SK-MEL-5 (cell line): ENCODE data around the gene EN1. TPM values are rescaled to one million over a fixed set of nuclear protein-coding genes. Genes with fewer than 3 reads are reported as not detected.
A peak's percentile ranks its signal among the peaks of the same experiment; 100 is the strongest.

Experiments
- DNase-seq: peaks from one replicate; pipeline ENCODE4 v3.0.0-alpha.2; 2016; ENCODE audit warnings: low read depth, low spot score
- in situ Hi-C: cut with HindIII; loops from 2 replicates; pipeline ENCODE4 v1.10.0; 2016; ENCODE audit warnings: low sequenced_read_pairs, high pct_unique_total_duplicates, low pct_unique_long_range_greater_than_20kb
- total RNA-seq: library from RNA; depleted of rRNA; stranded (reverse); fragments of >200 nt; shearing (Covaris generic); gene quantifications from 2 replicates; pipeline ENCODE4 v1.2.3, GENCODE V29; 2014

Gene EN1
- total RNA-seq, 1 experiment from 2014 or later = 0.21 TPM

DNA sequence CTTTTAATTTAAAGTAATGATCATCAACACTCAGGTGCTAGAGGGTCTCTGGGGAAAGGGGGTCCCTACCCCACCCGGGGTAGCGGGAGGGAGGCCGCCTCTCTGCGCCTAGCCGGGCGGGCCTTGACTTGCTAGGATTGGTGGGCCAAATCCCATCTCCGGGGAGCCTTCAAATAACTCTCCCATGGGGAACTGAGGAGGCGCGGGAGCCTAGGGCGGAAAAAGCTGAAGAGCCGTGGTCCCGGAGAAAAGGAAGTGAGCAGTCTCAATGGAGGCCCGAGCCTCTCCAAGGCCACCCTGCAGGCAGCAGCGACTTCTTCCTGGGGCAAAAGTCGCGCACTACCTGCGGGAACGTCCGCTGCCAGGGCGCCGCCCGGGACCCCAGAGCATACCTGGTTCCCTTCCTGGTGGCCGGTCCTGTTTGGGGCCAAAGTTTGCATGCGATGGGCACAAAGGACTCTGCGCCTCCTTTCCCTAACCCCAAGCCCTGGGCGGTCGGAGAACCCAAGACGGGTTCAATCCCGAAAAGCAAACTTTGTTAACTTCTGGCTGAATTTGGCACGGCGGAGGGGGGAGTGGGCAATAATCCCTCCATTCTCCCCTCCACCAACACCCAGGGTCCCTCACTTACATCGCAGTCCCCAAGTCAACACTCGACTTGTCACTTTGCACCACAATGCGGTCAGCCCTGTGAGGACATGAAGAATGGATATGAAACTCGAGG, 13.6 kb downstream of the EN1 start:
- no peak for DNase-seq
- in situ Hi-C loops = no loop called here

DNA sequence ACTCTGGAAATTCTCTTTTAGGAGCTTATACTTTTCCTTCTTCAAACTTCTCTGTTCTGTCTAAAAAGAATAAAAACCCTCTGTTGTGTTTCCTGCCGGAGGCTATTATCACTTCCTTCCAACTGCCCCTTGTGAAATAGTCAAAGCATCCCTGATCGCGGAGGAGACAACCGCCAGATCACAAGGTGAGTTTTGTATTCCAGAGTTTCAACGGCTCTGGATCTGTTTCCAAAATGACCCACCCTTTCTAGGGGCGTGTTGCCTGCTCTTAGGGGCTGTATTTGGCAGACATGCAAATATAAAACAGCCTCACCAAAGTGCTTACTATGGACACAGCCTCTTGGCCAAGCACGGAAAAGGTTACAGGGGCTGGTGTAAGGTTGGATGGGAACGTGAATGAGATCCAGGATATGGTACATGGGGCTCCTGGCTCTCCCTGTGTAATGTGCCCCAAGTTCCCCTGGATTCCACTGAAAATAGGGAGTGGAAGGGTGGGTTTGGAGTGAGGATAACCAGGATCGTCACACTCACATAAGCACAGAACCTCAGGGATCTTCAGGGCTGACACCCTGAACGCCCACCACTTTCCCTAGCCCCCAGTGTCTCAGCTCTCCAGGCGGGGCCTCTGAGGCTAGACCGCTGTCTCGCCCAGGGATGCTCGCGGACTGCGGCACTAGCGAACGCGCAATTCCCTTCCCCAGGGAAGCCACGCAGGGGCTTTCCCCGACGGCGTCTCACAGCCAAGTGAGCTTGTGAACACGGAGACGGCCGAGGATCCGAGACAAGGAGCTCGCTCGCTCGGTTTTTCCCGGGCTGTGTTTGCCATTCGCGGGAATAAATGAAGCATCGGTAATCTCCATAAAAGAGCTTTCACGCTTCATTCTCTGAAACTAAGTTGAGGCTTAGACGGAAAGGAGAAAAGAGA, 14.4 kb downstream of the EN1 start:
- peak; percentile 62 for DNase-seq
- in situ Hi-C loops = no loop called here

DNA sequence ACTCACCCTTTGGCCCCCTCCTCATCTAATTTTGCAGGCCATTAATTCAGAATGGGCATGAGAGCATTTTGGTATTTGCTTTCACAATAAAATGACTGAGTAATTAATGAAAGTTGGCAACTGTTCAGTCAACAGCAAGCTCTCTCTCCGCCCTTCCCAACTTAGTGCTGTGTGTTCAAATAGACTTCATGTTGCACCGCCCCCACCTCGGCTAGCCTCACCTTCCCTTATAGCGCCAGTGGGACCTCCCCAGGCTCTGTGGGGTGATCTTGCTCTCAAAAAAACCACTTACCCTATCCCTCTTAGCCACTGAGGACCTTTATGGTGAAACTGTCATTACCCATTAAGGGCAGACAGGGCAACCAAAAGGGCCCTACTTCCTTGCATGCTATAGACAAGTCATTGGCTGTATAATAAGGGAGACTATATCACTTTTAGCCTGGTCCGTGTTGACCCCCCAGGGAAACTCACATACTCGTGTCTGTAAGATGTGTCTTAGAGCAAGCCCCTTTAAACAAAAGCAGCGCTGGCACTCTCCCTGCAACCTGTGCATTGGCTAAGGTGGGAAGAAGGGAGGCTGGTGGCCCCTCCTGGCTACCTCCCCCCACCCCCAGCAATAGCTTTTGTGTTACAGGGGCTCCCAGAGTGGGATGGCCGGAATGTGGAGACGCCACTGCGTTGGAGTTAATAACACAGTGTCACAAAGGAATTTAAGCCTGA, 15.2 kb downstream of the EN1 start:
- in situ Hi-C loops = no loop called here
- DNase-seq = no peak

DNA sequence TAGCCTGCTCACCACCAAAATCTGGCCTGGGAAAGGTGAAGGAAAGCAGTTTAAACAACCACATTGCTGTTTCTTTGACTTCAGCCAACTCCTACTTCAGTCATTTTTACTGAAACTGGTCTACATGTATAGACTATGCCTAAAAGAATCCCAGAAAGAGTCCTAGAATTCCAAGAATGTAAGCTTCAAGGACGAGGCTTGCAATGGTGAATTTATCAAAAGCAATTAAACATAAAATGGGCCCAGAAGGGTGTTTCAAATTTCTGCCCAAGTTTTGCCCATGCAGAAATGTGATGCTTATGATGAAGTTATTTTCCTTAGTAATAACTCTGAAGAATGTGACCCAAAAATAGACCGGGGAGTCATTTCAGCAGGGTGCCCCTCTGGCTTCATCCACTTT, 16.6 kb downstream of the EN1 start:
- DNase-seq = no peak
- in situ Hi-C loops = no loop called here

DNA sequence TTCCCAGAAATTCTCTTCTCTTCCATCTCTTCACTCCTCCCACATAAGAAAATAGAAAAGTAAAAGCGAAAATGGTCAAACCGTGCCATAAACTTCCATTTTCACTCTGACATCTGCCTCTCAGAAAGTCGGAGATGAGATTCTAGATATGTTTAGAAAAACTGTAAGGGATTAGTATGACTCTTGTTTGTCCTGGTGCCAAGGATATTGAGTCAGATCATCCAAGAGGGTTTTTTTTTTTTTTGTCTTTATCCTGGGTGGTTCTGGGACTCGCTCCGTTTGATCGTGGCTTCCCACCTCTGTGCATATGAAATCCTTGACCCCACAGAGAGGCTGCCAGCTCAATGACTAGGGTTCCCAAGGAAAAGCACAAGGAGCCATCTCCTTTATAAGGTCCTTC, 17.3 kb downstream of the EN1 start:
- in situ Hi-C loops = no loop called here
- DNase-seq = no peak

DNA sequence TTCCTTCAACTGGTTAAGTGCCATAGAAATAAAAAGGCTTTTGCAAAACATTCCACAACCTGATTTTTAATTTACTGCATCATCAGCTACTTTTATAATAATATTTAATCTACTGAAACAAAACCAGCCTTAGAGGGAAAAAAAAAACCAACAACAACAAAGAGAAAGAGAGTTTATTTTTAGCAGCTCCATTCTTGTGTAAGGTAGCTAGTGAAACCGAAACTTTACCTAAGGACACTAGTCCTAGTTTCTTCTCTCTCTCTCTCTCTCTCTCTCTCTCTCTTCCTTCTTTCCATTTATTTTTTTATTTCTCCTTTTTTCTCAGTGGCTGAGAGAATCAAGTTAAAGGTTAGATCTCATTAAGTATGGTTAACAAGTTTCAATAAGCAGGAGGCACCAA, 21.4 kb downstream of the EN1 start:
- in situ Hi-C loops = no loop called here

DNA sequence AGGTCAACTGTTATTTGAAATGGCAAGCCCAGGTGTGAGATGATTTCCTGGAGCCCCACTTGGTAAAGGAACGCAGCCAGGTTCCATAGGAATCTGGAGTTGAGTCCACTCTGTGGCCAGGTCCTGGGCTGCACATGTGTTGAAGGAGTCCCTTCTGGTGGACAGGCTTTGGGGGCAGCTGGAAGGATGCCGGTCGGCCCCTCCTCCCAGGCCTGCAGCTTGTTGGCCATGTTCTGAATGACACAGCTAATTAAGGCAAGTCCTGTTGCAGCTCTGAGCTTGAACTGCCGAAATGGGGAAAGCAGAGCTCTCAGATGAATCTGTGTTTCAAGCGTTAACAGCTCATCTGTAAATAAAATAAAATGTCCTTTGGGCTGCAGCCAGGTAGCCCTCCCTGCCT, 23.8 kb downstream of the EN1 start:
- DNase-seq = no peak
- in situ Hi-C loops = no loop called here

More for the DNA sequence above, 21.4 kb downstream of the EN1 start:
- DNase-seq = no peak

DNA sequence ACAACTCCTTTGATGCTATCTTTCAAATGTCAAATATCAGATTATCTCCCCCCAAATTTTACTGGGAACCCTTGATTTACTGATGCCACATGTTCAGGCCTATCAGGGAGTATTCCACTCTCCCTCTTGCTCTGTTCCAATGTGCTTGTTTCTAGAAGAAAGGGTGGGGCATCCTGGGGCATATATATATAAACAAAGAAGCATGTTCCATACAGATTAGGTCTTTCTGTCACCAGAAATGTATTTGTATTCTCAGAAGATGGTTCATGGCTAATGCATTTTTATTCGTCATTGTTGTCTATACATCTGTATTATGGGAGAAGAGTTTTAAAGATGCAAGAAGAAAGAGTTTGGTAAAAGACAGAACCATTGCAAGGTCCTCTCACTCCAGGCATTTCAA, 24.9 kb downstream of the EN1 start:
- in situ Hi-C loops = no loop called here

DNA sequence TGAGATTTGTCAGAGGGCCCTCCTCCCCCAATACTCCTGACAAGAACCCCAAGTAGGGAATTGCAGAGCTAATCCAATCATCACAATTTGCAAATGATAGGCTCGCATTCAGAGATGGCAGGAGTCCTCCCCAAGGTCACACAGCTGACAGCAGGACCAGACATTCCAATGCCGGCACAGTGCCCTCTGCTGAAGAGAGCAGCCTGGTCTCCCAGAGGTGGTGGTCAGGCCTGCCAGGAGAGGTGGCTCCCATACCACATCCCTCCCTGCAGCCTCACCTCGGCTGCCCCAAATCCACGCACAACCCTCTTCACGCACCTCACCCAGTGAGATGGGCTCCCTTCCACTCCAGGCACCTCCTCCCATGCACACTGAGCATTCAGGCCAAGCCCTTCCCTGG, 25.4 kb downstream of the EN1 start:
- in situ Hi-C loops = no loop called here

More for the DNA sequence above, 24.9 kb downstream of the EN1 start:
- no peak for DNase-seq

DNA sequence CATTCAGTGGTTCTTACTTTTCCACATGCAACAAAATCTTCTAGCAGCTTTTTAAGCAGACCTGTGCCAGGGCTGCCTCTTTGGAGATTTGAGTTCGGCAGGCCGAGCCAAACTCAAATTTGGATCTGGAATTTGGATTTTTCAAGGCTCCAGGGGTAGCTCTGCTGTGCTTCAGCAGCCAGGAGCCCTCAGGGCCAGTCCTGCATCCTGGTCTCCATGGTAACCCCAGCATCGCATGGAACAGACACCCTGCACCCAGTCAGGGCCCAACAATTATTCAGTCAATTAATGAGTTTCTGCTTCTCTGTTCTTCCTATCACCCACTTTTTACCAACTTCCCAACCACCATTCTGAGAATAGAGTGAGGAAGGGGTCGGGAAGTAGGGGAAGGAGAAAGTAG, 30.0 kb downstream of the EN1 start:
- no peak for DNase-seq
- in situ Hi-C loops = no loop called here

More for the DNA sequence above, 25.4 kb downstream of the EN1 start:
- DNase-seq = no peak

DNA sequence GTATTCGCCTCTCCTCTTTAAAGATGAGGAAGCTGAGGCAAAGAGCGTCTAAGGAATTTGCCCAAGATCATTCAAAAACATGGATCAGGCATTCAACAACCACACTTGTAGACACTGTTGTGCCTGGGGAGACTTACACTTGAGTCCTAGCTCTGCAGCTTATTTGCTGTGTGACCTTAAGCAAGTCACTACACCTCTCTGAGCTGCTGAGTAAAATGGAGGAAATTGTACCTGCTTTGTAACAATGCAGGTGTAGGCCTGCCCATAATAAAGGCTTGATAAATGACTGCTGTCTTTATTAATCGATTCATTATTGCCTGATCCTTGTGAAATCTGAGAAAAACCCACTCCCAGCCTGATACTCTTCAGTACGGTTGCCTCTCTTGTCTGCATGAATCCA, 30.8 kb downstream of the EN1 start:
- in situ Hi-C loops = no loop called here
- no peak for DNase-seq

DNA sequence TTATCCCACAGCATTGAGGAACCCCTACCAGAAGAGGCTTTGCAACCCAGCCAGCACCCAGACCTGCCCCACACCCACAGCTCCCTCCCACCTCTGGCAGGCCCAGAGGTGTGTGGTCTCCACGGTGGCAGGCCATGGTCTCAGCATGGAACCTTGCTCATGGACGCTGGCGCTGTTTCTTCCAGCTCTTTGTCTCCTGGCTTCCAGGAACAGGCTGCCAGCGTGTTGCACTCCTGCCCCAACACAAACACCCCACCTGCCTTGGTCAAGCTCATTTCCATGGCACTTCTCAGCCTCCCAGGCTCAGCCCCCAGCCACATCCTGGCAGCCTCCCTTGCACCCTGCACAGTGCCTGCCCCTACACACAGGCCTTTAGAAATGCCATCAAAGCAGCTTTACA, 31.7 kb downstream of the EN1 start:
- no peak for DNase-seq
- in situ Hi-C loops = no loop called here

DNA sequence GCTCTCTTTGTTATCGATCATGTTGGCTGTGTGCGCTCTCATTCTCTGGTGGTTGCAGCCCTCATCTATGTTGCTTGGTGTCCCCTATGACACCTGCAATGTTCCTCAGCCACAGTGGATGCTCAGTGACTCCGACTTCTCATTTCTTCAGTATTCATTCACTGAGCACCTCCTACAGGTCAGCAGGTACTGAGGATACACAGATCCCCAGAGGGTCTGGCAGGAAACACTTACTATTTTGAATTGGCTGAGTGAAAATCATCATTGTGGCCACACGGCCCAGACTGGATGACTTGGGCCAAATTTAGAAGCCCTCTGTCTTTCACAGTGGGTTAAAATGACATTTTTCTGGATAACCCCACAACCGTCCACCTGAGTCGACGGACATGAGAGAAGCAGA, 32.1 kb downstream of the EN1 start:
- DNase-seq = no peak
- in situ Hi-C loops = no loop called here

DNA sequence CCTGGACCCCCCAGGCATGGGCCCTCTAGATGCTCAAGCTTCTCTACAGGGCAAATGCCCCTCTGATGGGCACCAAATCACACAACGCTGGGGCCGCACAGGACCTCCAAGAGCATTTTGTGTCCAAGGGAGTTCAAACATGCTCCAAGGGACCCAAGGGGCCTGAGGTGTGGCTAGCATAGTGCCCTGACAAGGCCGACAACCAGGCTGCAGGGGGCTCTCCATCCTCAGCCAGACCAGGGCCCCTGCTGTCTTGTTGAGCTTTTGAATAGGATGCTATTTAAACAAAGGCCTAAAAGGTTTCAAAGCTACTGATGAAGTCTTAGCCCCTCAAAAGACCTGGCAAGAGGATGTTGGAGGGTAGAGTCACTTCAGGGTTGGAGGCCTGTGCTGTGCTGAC, 33.1 kb downstream of the EN1 start:
- in situ Hi-C loops = no loop called here

DNA sequence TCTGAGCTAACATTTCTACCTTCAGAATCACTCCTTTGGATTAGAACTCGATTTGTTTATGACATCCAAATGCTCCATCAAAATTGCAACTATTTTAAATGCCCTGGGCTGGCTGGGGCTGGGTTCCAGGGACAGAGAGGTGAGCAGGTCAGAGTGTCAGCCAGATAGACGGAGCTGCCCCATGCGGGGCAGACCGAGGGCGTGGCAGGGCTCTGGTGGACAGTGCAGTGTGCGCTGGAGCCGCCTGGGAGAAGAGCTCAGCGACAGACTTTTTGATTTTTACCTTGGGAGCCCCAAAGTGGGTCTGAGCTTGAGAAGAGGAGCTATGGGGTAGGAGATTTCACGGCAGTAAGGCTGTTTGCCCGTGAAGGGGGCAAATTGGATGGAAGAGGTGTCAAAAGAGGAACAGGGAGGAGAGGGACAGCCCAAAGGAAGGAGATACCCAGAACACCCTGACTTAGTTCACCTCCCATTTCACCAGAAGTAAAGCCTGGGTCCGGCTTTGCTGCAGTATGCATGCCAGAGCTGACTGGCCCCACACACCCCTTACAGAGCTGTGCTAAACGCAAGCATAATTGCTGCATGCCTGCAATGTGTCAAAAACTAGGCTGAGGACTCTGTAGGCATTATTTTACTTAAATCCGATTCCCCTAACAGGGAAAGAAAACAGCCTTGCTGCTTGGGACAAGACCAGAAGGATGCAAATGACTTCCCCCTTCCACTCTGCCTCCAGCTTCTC, 33.7 kb downstream of the EN1 start:
- DNase-seq = no peak
- in situ Hi-C loops = no loop called here

More for the DNA sequence above, 33.1 kb downstream of the EN1 start:
- DNase-seq = no peak

DNA sequence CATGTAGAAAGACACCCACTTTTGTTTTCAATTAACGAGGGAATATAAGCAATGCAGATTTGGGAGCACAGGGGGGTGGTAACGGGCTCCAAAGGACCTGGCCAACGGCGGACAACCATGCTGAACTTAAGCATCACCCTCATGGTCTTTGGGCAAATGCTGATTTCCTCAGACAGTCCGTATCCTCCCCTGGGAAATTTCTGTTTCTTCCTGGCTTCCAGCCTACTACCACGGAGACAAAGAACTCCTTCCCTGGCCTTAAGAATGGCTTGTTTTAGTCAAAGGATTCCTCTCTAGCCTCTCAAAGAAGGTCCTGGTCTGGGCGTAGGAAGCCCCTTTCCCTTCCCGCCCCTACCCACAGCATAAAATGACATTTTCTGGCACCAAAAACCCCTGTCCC, 34.3 kb downstream of the EN1 start:
- in situ Hi-C loops = no loop called here
- DNase-seq = no peak

DNA sequence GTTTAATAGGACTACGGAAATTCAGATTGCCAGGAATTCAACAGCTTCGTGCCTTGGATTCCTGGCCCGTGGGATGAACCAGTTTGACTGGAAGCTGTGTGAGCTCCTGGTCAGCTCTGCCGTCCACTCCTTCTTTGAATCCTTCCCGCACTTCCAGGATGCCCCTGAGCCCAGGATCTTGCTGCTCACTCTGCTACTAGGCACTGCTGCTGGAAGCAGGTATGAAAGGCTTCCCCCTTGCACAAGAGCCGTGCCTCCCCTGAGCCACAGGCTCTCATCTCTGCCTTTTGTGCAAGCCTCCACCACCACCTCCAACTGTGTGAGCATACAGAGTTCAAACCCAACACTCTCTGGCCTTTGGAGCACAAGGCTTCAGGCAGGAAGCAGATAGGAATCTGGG, 34.9 kb downstream of the EN1 start:
- in situ Hi-C loops = no loop called here
- no peak for DNase-seq
